HFFc6 (cell line): ENCODE measurements around the gene KRT81. TPM values are rescaled to one million over a fixed set of nuclear protein-coding genes. Genes with fewer than 3 reads are reported as not detected.
"Not testable (repeated sequence)": the region's sequence is repeated elsewhere in the genome, so short reads cannot be mapped to it uniquely, and the experiment has no call there.

Experiments used
- DNase-seq: peaks from one replicate; pipeline ENCODE4 v3.0.0-alpha.2; 2018
- H3K27ac Mint-ChIP-seq: 2 replicates; pipeline ENCODE4 v1.8.0; 2020; ENCODE audit warnings: mild to moderate bottlenecking, mixed read lengths
- H3K27me3 Mint-ChIP-seq: 2 replicates; pipeline ENCODE4 v1.8.0; 2021; ENCODE audit warnings: mild to moderate bottlenecking, moderate library complexity, mixed read lengths; ENCODE audit not compliant: insufficient read depth
- H3K36me3 Mint-ChIP-seq: 2 replicates; pipeline ENCODE4 v1.8.0; 2021; ENCODE audit warnings: low read depth, mixed read lengths
- H3K4me1 Mint-ChIP-seq: 2 replicates; pipeline ENCODE4 v1.8.0; 2020; ENCODE audit warnings: low read depth, mixed read lengths
- H3K4me3 Mint-ChIP-seq: 2 replicates; pipeline ENCODE4 v1.8.0; 2020; ENCODE audit warnings: mild to moderate bottlenecking, moderate library complexity, mixed read lengths
- H3K9me3 Mint-ChIP-seq: 2 replicates; pipeline ENCODE4 v1.8.0; 2020; ENCODE audit warnings: mild to moderate bottlenecking, mixed read lengths
- CTCF ChIP-seq: fragments of 200-600 bp; sonication (generic); IDR thresholded peaks from 2 replicates; pipeline ENCODE4 v1.5.0; 2021; ENCODE audit warnings: antibody characterized with exemption, mild to moderate bottlenecking
- total RNA-seq, 6 experiments: library from RNA; stranded (reverse); fragmentation: NEBNext Ultra II Directional; extraction: Animal tissue kit (Norgen Biotek cat#: 25700); gene quantifications; 2 replicates in 1 of 6; 3 replicates in 5 of 6; pipeline ENCODE4 v1.2.3, GENCODE V29; 2021

KRT81 gene
- total RNA-seq, 6 experiments from 2014 or later = 0.34 to 0.84 (median 0.70) TPM

- peaks cover 72% of the 10 kb centered on the region for H3K4me1 Mint-ChIP-seq
- peak overlapping the region; percentile 74; the same call in 1 of the 2 replicates for H3K4me3 Mint-ChIP-seq
- H3K9me3 Mint-ChIP-seq = no peaks in the 10 kb centered on the region
- no peak for DNase-seq
- no peak for TF ChIP-seq CTCF
- H3K27ac Mint-ChIP-seq = peak overlapping the region; percentile 98
- no peaks in the 10 kb centered on the region; the same call in 1 of the 2 replicates for H3K36me3 Mint-ChIP-seq
- peaks cover 2% of the 10 kb centered on the region; the same call in 1 of the 2 replicates for H3K27me3 Mint-ChIP-seq
These were observed 48.0 kb downstream of the KRT81 start for GRCh38 chr12:52243259-52243855.

- Mint-ChIP-seq H3K4me1 (peaks cover 68% of the 10 kb centered on the region), H3K27me3 (peaks cover 2% of the 10 kb centered on the region; the same call in 1 of the 2 replicates), H3K36me3 (no peaks in the 10 kb centered on the region; the same call in 1 of the 2 replicates), H3K4me3 (no peak overlapping the region), H3K9me3 (no peaks in the 10 kb centered on the region), H3K27ac (no peak overlapping the region)
- DNase-seq = no peak
- TF ChIP-seq CTCF = no peak
These were observed 48.7 kb downstream of the KRT81 start for GRCh38 chr12:52242442-52243258.

GRCh38 chr12:52241205-52241842 lies 50.0 kb downstream of the KRT81 start:
- DNase-seq = no peak
- TF ChIP-seq CTCF = no peak
- H3K27ac Mint-ChIP-seq = no peak overlapping the region
- peaks cover 55% of the 10 kb centered on the region for H3K4me1 Mint-ChIP-seq
- no peaks in the 10 kb centered on the region for H3K9me3 Mint-ChIP-seq
- no peak overlapping the region for H3K4me3 Mint-ChIP-seq
- no peaks in the 10 kb centered on the region for H3K36me3 Mint-ChIP-seq
- H3K27me3 Mint-ChIP-seq = no peaks in the 10 kb centered on the region

GRCh38 chr12:52240247-52240646 lies 51.1 kb downstream of the KRT81 start:
- not testable (repeated sequence) for DNase-seq, H3K27ac Mint-ChIP-seq, H3K4me3 Mint-ChIP-seq, H3K9me3 Mint-ChIP-seq, H3K36me3 Mint-ChIP-seq, H3K27me3 Mint-ChIP-seq
- peaks cover 52% of the 10 kb centered on the region for H3K4me1 Mint-ChIP-seq

- no peak for TF ChIP-seq CTCF
- H3K27ac Mint-ChIP-seq = no peak overlapping the region
- no peaks in the 10 kb centered on the region for H3K27me3 Mint-ChIP-seq
- H3K9me3 Mint-ChIP-seq = no peaks in the 10 kb centered on the region
- no peak overlapping the region for H3K4me3 Mint-ChIP-seq
- H3K4me1 Mint-ChIP-seq = peaks cover 52% of the 10 kb centered on the region
- H3K36me3 Mint-ChIP-seq = no peaks in the 10 kb centered on the region
- DNase-seq = no peak
These were observed 51.6 kb downstream of the KRT81 start for GRCh38 chr12:52239767-52240166.
